C4-2B (cell line): ENCODE results near the gene WFS1.

ENCODE experiments used
- H3K27ac ChIP-seq: fragments of 450-650 bp; 2 replicates; pipeline ENCODE4 v1.5.1; 2017
- CTCF ChIP-seq: fragments of 450-650 bp; conservative IDR thresholded peaks from 2 replicates; pipeline ENCODE4 v1.5.1; 2017; ENCODE audit warnings: mild to moderate bottlenecking
- ZFX ChIP-seq: fragments of 450-650 bp; IDR thresholded peaks from 2 replicates; pipeline ENCODE4 v1.6.1; 2017

WFS1 gene

DNA sequence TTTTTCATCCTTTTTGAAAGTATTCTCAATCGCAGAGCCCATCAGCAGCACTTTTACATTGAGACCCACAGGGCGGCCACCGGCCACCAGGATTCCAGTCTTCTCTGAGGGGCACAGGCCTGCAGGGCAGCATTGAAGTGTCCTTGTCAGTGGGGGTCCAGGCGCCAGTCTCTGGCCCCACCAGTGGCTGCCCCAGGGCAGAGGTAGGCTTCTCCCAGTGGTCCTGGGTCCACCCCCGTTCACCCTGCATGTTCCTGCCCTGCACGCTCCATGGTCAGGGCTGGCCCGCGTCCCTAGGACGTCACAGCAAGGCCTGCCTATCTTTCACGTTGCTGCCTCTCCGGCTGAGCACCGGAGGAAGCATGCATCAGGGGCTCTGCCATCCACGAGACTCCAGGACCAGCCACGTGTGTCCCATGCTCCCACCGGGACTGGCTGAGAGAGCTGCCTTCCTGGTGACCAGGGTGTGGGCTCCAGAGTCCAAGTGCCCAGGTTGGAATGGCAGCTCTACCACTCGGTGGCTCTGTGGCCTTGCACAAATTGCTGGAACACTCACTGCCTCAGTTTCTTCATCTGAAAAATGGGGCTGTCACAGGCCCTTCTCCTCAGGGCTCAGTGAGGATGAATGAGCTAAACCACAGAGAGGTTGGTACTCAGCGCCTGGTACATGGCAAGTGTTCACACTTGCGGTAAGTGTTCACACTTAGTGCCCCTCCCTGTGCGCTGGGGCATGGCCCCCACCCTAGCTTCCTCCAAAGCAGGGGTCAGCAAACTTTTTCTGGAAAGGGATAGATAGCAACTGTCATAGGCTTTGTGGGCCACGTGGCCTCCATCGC, 38.6 kb upstream of the WFS1 start:
- no peak overlapping the region for H3K27ac ChIP-seq
- TF ChIP-seq ZFX (no peak), CTCF (no peak)

DNA sequence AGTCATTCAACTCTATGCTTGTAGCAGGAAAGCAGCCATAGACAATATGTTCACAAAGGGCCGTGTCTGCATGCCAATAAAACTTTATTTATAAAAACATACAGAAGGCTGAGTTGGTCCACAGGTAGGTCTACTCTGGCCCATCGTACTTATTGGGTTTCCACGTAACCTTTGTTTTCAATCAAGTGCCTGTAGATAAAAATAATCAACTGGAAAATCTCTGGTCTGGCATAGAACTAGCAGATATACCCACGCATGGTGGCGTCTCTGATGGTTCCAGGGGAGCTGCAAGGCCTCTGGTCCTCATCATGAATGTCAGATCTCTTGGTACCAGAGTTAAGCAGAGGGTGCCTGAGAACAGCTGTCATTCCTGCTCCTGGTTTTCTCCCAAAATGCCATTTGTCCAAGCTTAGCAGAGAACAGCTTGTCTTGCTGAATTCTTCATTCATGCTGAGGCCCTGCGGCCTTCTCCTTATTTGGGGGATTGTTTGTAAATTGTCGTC, 37.9 kb upstream of the WFS1 start:
- TF ChIP-seq CTCF, result no peak
- no peak for TF ChIP-seq ZFX
- H3K27ac ChIP-seq, result no peak overlapping the region

DNA sequence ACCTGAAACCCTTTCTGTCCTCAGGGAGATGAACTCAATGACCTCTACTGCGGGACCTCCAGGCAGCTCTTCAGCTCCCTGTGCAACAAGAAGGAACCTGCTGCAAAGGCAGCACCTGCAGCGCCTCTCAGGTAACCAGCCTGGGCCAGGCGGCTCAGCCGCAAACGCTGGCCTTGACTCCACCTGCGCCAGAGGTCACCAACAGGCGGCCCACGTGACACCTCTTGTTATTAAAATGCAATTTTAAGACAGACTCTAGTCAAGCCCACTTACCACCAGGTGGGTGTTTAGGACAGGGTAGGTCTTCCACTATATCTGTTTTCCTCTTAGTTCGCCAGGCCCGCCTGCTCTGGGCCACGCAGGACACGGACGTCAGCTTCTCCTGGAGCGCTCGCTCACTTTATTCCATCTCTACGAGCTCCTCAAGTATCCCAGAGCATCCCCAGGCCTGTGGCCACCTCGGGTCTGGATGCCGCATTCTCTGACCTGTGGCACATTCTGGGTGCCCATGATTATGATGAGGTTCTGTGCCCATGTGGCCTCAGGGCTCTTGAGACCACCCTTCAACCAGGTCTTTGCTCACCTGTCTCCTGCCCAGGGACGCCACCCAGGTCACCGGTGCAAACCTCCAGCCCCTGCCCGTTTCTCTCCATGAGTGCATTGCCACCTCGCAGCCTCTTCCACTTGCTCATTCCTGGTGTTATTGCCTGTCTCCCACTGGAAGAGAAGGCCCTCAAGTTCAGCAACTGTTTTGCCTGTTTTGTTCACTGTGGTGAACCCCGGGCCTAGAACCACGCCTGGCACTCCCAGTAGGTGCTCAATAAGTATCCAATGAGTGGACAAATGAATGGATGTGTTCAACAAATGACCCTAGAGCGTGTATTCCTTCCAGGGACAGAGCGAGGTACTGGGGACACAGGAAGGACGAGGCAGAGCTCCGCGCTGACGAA, 36.5 kb upstream of the WFS1 start:
- TF ChIP-seq ZFX (no peak), CTCF (no peak)
- H3K27ac ChIP-seq, result no peak overlapping the region

GRCh38 chr4:6233929-6234328, 35.7 kb upstream of the WFS1 start:
- no peak overlapping the region for H3K27ac ChIP-seq
- no peak for TF ChIP-seq ZFX
- TF ChIP-seq CTCF, result no peak

- H3K27ac ChIP-seq, result no peak overlapping the region
- TF ChIP-seq CTCF (no peak), ZFX (no peak)
Measured at GRCh38 chr4:6235012-6235411, 34.6 kb upstream of the WFS1 start.

- TF ChIP-seq ZFX (no peak), CTCF (no peak)
- no peak overlapping the region for H3K27ac ChIP-seq
Measured at GRCh38 chr4:6235901-6236640, 33.6 kb upstream of the WFS1 start.
